Astrocyte of the cerebellum (primary cell): ENCODE measurements around the gene DNAH2.

Experiments
- DNase-seq: peaks from one replicate; pipeline ENCODE4 v3.0.0-alpha.2; 2011; ENCODE audit warnings: low read depth
- H3K4me3 ChIP-seq: 2 replicates; pipeline ENCODE4 v1.5.1; 2011; ENCODE audit warnings: mild to moderate bottlenecking, low read depth, low read length, moderate library complexity
- CTCF ChIP-seq: IDR thresholded peaks from 2 replicates; pipeline ENCODE4 v1.5.1; 2012; ENCODE audit warnings: low read length, low read depth, moderate library complexity, mild to moderate bottlenecking; ENCODE audit errors: missing control alignments
- in situ Hi-C: cut with HindIII; loops from 2 replicates; pipeline ENCODE4 v1.10.0; 2017; ENCODE audit warnings: low sequenced_read_pairs

The DNAH2 gene

GRCh38 chr17:7820231-7820630 lies 102.7 kb downstream of the DNAH2 start:
- TF ChIP-seq CTCF, result no peak
- in situ Hi-C loops, result no loop called here
- H3K4me3 ChIP-seq, result no peak overlapping the region
- DNase-seq, result no peak

GRCh38 chr17:7822126-7822525 lies 104.6 kb downstream of the DNAH2 start:
- TF ChIP-seq CTCF, result no peak
- in situ Hi-C loops, result no loop called here
- DNase-seq, result no peak
- H3K4me3 ChIP-seq, result no peak overlapping the region

GRCh38 chr17:7823581-7824001 lies 106.0 kb downstream of the DNAH2 start:
- no peak for TF ChIP-seq CTCF
- no peak for DNase-seq
- H3K4me3 ChIP-seq, result no peak overlapping the region
- in situ Hi-C loops, result no loop called here

- DNase-seq, result no peak
- in situ Hi-C loops, result no loop called here
Observed at GRCh38 chr17:7824021-7824924, 106.7 kb downstream of the DNAH2 start.

GRCh38 chr17:7825206-7825990 lies 107.9 kb downstream of the DNAH2 start:
- in situ Hi-C loops, result no loop called here
- H3K4me3 ChIP-seq, result no peak overlapping the region
- TF ChIP-seq CTCF, result no peak
- no peak for DNase-seq

More at GRCh38 chr17:7824021-7824924, 106.7 kb downstream of the DNAH2 start:
- TF ChIP-seq CTCF, result no peak
- H3K4me3 ChIP-seq, result no peak overlapping the region

GRCh38 chr17:7830616-7831015 lies 113.1 kb downstream of the DNAH2 start:
- no peak overlapping the region for H3K4me3 ChIP-seq
- TF ChIP-seq CTCF, result no peak
- in situ Hi-C loops, result no loop called here
- DNase-seq, result no peak
